Stimulated activated naive CD4-positive, alpha-beta T cell (primary cell): ENCODE results near the gene LOX.

Experiments
- DNase-seq, 6 experiments: peaks; one replicate each; lab custom pipeline; 2025; lab: John Stamatoyannopoulos, UW

Gene LOX

DNA sequence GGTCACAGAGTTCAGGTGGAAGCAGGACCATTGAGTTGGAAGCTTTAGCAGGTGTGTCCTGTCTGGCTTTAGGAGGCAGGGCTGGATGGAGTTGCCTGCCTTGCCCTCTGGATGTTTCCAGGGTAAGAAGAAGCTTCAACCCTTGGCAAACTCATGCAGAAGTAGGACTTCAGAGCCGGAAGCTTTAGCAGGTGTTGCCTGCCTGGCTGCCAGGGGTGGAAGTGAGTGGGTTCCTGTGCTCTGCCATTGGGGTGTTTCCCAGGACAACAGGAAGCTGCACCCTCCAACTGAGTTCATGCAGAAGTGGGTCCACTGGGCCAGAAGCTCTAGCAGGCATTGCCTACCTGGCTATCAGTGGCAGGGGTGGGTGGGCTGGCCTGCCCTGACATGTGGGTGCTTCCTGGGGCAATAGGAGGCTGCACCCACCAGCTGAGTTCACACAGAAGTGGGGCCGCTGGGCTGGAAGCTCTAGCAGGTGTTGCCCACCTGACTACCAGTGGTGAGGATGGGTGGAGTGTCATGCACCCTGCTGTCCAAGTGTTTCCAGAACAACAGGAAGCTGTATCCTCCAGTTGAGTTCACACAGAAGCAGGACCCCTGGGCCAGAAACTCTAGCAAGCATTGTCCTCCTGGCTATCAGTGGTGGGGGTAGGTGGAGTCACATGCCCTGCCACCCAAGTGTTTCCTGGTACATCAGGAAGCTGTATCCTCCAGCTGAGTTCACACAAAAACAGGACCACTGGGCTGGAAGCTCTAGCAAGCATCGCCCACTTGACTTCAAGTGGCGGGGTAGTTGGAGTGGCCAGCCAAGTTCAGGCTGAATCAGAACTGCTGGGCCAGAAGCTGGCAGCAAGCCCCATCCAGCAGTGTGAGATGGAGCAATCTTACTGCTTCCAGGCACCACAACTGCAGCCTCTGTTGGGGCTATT is 24.6 kb downstream of the LOX start:
- DNase-seq = no peak

GRCh38 chr5:122051569-122051968 is 26.5 kb downstream of the LOX start:
- DNase-seq = no peak

DNA sequence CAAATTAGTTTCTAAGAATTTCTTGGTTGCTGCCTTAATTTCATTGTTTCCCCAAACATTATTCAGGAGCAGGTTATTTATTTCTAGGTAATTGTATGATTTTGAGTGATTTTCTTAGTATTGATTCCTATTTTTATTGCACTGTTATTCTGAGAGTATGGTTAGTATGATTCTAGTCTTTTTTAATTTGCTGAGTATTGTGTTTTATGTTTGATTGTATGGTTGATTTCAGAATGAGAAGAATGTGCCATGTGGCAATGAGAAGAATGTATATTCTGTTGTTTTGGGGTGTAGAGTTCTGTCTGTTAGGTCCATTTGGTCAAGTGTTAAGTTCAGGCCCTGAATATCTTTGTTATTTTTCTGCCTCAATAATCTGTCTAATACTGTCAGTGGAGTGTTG is 27.1 kb downstream of the LOX start:
- no peak for DNase-seq

DNA sequence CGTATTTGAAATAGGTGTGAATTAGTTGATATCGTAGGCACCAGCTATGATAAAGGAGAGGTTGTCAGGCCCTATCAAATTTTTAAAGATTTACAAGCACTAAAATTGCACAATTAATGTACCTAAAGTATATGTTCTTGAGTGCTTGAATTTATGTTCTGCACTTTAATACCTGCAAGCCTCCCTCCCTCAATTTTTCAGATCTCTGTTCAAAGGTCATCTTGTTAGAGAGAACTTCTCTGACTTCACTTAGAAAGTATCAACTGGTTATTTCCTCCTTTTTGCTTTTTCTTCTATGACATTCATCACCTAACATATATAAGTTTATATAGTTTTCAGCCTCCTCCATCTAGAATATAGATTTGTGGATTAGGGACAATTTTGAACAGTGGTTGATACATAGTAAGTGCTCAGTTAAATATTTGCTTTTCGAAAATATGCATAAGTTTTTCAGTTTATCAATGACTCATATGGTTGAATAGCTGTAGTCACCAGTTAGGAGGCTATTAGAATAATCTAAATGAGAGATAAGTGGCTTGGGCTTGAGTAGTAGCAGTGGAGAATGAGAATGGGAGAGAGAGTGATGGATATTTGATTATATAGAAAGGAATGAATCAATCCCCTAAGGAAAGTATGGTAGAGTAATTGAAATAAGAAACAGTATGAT is 37.3 kb downstream of the LOX start:
- DNase-seq = no peak

DNA sequence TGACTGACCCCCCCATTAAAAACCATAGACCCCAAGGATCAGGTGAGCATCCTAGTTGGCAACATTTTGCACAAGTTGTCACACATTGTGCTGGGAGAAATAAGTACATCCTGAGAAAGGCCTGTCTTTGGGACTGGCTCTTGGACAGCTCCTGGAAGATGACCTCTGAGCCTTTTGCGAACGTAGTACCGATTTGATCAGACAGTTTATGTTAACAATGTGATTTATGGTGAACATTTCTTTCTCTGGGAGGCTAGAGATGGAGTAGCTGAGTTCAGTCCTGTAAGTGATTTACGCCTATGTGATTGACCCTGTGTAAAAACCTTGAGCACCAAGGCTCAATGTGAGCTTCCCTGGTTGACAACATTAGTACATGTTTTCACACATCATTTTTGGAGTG is 41.7 kb downstream of the LOX start:
- no peak for DNase-seq

- DNase-seq = no peak
Measured at GRCh38 chr5:122035913-122036312, 42.1 kb downstream of the LOX start.

DNA sequence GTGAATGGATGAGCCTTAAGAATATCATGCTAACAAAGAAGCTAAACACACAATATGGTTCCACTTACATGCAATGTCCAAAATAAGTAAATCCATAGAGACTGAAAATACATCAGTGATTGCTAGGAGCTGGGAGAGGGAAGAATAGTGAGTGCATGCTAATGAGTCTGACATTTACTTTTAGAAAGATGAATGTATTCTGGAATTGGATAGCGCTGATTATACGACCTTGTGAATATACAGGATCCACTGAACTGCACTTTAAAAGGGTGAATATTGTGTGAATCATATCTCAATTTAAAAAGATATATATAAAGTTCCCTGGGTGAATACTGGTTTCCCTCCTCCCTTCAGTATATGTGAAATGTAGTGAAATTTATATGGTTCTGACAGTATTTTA is 46.2 kb downstream of the LOX start:
- no peak for DNase-seq

- no peak for DNase-seq
Measured at GRCh38 chr5:122030251-122030650, 47.8 kb downstream of the LOX start.

DNA sequence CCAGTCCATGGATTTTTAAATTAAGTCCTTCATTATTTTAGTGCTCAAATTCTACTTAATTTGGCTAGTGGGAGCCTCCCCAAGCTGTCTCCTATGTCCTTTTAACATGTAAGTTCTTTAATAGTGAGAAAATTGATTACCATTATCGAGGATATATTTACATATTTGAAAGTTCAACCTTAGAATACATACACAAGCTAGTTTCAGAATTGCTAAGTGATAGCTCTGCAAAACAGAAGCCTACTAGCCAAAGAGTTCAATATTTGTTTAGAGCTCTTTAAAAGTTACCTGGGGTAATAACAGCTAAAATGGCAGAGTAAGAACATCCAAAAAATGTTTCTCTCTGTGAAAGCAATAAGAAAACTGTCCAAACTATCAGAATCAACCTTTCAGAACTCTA is 48.2 kb downstream of the LOX start:
- no peak for DNase-seq

DNA sequence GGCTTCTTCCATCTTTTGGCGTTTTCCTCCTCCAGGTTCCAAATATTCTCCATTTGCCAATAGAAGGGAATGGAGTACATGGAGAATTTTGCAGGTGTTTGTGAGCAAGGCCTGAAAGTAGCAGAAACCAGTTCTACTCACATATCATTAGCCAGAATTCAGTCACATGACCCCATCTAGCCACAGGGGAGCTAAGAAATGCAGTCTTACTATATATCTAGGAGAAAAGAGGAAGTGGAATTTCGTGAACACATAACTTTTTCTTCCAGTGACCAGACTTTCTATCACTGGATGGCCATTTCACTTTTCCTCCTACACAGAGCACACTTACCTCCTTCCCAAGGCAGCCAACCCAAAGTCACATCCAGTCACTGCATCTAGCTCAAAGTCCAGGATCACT is 55.1 kb downstream of the LOX start:
- no peak for DNase-seq

DNA sequence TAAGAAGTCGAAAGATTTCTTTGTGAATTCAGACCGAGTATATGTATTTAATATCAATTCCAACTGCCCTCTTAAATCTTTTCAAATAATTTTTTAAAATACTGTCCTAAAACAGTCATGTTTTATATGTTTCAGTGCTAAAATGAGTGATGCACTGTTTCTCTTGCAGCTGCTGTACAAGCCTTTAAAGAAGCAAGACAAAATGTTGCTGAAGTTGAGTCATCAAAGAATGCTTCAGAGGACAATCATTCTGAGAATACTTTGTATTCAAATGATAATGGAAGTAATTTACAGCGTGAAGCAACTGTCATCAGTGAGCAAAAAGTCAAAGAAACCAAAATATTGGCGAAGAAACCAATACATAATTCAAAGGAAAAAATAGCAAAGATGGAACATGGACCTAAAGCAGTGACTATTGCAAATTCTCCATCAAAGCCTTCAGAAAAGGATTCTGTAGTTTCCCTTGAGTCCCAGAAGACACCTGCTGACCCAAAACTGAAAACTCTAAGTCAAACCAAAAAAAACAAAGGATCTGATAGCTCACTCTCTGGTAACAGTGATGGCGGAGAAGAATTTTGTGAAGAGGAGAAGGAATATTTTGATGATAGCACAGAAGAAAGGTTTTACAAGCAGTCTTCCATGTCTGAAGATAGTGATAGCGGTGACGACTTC is 58.0 kb downstream of the LOX start:
- no peak for DNase-seq

DNA sequence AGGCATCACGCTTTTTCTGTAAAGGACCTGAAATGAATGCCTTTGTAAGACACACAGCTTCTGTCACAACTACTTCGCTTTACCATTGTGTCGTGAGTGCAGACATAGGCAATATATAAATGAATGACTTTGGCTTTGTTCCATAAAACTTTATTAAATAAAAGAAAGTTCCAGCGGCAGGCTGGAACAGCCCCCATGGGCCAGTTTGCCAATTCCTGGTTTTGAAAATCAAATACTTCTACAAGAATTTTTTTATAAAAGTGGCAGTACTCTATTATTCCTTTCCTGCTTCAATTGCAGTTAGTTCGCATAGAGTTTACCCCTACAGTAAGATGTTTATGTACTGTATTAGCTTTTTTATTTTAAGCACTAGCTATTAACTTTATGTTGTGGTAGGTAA is 62.6 kb downstream of the LOX start:
- DNase-seq = no peak

DNA sequence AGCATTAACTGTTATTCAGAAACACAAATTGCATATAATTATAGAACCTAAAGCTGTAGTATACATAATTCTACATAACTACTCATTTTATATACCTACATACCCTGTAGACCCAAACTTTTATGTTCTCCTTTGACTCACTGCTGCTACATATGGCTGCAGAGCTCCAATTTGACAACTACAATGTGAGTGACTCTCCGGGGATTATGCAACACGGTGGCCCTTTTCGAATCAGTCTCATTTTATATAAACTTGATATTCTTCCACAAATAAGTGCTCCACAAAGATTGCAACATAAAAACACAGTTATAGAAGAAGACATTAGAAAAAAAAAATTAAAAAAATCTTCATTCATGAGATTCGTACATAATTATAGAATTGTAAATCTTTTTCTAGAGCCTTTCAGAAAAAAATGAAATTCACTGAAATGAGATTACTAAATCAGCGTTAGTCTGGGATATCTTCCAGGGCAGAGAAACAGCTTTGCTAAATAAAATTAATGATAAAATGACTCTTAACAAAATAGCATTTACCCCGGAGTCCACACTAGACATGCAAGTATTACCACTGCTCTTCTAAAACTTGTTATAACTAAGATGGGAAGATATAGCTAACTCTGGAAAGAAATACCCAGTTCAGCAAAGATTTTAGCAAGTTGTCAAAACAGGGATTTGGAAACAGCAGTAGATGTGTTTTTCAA is 63.7 kb downstream of the LOX start:
- no peak for DNase-seq
